NCI-H2029 (cell line): Measurements from ENCODE around the gene PELI2.

Experiments
- DNase-seq: peaks from one replicate; lab custom pipeline; 2025; lab: John Stamatoyannopoulos, UW

PELI2 gene

GRCh38 chr14:56119201-56119981 is 1.2 kb downstream of the PELI2 start:
- peak; percentile 80 for DNase-seq

DNA sequence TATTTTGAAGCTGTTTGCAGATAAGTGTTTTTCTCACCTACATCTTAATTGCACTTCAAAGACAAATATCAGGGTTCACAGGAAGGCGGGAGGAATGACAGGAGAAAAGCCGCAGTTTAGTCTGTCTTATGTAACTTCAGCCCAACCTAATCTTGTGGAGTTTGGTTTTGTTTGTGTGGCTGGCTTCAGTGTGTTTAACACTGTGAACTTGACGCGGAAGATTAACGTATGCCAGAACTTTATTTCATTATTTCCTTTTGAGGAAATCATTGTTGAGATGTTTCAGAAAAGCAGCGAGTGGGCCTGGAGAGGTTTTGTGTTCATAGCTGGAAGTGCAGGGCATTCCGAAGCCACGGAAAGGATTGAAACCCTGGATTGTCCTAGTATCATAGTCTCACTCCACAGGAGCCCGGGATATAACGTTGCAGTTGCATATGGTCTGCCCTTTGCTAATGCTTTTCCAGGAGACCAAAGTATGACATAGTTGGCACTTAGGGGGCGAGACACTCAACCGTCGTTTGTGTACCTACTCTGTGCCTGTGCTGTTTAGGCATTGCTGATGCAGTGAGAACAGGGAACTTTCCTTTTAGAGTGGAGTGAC is 2.0 kb downstream of the PELI2 start:
- peak; percentile 68 for DNase-seq

GRCh38 chr14:56121816-56122215 is 3.6 kb downstream of the PELI2 start:
- DNase-seq = no peak

DNA sequence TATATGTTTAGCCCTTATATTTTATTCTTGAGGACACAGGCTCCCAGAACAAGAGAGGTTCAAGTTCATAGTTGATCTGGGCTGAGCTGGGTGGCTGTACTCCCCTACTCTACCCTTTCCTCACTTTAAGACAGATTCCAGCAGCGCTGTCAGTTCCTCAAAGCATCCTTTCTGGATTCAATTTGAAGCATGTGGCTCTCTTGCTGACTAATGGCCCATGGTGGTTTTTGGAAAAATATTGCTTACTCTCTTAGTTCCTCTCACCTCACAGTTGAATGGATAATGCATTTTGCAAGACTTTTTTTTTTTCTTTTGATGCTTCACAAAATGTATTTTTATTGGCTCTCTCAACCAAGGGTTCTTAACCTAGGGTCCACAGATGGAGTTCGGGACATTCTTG is 4.1 kb downstream of the PELI2 start:
- no peak for DNase-seq

- no peak for DNase-seq
Measured at GRCh38 chr14:56124327-56124726, 6.1 kb downstream of the PELI2 start.

DNA sequence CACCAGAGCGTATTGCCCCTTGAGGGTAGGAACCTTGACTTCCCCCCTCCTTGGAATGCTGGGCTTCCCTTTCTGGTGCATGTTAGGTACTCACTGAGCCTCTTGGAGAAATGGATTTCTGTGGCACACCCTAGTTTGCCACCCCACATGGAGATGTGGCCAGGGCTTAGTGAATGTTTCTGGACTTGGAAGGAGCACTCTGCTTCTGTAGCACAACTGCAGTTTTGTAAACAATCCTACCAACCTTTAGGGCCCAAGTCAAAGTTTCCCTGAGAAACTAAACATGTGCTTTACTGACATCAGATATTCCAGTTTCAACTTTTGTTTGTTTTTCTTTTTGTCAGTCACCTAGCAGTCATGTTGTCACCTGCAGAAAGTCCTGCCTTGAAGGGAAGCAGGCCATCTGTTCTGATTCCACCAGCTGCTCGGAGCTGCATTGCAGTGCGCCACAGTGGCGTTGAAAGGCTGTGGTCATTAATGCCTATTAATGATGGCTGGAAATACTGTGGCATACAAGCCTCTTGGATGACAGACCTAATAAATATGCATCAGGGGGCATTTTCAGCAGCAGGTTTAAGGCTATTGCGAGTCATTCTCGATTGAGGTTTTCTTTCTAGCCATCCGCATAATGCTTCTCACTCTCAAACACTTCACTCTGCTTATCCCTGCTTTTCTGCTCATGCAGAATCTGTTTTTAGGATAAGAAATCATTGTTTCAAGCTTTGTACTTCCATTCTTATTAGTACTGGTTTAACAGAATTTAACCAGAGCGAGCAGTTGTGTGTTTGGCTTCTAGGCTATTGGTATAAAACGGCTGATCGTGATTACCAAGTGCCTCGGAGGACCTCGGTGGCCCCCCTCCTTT is 7.8 kb downstream of the PELI2 start:
- no peak for DNase-seq

DNA sequence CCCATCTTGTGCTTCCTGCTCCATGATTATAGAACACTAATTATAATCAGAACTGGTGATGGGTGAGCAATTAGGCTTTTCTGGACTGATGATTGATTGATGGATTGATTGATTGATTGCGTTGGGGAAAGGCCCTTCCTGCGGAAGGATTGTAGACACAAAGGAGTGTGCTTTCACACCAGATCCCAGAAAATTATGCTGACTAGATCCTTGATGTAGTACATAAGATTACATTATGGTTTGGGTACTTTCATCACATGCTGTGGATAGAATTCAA is 8.4 kb downstream of the PELI2 start:
- DNase-seq = no peak

DNA sequence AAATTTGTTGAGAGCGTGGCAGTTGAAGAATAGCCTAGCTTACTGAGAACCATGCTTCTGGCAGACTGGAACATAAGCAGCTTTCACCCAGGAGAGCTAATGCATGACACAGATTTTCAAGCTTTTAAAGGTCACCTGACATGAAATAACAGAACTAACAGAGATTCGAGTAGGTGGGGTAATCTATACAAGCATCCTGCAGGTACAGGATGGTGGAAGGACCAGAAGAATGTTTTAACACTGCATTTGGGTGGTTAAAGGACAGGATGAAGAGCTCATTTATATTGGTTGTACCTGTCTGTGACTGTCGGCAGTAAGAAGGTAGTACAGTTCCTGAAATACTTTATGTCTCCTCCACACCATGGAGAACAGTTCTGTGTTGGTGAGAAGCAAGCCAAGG is 8.9 kb downstream of the PELI2 start:
- no peak for DNase-seq

GRCh38 chr14:56129092-56129491 is 10.9 kb downstream of the PELI2 start:
- DNase-seq = no peak

GRCh38 chr14:56129933-56130332 is 11.7 kb downstream of the PELI2 start:
- no peak for DNase-seq

DNA sequence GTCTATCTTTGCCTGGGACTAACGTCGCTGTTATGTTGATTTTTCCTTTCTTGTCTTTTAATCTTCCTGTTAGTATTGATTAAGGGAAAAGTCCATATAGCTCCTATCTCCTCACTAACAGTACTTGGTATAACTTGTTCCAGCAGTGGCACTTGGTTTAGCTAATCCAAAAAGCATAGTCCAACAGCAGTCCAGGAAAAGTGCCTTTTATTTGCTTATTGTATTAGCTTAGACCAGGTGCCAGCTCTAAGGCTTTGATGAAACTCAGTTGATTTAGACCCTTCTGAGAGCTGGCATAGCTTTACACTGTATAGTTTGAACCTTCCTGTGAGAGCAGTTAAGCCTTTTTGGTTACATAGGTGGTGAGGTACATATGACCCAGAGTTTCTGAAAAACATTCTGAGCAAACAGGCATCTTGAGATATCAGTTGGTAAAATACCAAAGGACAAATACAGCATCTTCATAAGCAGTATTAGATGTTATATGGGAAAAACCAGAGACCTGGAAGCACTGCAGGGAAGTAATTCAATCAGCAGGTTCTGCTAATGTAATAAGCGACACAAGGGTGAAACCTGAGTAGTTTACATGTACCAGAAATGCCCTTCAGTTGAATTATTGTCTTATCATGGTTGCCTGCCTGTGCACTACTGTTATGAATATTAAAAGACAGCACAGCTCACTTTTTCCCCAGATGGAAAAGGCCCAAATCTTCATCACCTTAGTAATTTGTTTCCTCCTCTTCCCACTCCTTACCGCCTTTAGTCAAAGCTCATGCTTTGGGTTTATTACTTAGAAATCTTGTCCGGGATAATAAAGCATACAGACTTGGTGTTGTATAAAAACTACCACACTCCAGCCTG is 13.0 kb downstream of the PELI2 start:
- DNase-seq = peak; percentile 76

DNA sequence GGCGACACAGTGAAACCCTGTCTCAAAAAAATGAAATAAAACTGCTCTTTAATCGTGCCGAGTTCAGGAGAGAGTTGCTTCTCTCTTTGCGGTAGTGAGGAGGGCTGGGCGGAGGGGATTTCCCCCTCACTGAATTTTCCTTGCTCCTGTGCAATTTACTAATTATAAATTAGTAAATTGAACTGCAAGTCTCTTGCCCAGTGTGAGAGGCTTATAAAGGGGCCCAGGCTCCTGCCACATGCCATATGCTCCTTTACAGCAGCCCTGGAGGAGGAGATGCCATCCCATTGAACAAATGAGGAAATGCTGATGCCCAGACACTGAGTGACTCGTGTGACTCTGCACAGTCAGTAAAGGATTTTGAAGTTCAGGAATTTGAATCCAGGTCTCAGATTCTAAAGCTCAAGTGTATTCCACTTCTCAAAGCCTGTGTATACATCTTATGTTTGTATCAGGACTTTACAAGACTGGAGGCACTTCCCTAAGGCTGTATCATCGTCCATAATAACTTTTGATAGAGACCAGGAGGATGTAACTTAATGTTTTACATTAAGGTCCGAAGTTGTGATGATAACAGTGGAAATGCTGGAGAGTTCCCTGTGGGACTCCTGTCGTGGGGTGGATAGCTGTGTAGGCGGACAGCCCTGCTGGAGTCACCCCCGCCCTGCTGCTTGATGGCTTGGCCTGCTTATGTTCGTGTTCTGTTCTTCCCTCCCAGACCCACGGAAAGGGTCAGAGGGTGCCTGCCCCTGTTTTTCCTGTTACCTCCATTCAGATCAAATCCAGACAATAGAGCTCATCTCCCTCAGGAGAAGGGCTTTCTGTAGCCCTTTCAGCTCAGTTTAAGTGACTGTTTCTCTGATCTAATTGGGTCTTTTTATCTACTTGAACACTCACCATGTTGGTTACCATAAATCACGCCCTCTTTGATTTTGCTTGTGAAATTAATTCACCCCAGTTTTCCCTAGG is 13.9 kb downstream of the PELI2 start:
- peak; percentile 13 for DNase-seq

- no peak for DNase-seq
Measured at GRCh38 chr14:56133547-56133946, 15.3 kb downstream of the PELI2 start.

- no peak for DNase-seq
Measured at GRCh38 chr14:56135001-56135400, 16.8 kb downstream of the PELI2 start.

GRCh38 chr14:56135668-56136067 is 17.5 kb downstream of the PELI2 start:
- no peak for DNase-seq

DNA sequence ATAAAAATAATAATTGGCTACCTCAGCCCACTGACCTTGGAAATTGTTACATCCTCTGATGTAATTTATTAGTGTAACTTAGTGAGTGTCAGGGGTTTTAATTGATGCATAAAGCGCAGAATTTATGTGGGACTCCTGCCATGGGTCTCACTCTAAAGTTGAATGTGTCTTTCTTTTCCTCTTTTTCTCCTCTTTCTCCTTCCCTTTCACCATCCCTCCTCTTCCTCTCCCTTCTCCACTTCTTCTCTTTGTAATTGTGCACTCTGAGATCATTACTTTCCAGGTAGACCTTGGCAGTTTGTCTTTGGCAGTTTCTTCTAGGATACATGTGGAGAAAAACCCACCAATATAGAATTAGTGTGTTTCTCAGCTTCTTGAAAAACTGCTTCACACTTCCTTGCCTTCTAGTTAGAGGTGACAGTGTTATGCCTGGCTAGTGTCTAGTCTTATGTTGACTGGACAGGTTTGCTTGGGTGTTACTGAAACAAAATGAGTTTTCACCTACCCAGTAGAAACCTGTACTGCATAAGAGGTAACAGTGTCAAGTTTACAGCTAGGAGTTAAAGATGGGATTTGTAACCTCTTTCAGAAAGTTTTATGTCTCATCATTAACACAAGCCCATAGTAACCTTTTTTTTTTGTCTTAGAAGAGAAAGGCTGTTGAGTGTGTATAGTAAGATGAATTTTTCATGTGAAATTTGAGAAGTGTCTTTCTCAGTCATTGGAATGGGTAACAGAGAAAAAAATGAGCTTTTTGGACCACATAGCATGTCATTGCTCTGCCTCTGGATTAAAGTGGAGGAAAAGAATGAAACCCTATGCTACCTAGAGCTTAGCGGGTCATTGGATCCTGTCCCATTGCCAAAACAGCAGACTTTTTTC is 18.6 kb downstream of the PELI2 start:
- DNase-seq = no peak

- no peak for DNase-seq
Measured at GRCh38 chr14:56137453-56137807, 19.2 kb downstream of the PELI2 start.

GRCh38 chr14:56137849-56138248 is 19.6 kb downstream of the PELI2 start:
- DNase-seq = no peak

DNA sequence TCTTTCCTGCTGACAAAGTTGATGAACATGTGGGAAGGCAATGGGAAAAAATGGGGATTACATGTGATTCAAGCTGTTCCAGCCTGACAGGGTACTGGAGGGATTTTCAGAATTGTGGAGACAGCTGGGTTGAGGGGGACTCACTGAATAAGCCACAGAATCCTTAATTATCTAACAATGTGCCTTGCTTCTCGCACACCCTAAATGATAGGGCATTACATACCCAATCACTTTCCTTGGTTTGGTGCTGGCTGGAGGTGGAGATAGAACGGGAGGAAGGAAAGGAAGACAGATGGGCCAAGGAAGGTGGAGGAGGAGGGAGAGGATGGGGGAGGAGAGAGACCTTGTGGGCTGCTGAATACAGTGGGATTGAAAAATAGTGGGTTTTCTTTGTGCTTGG is 20.7 kb downstream of the PELI2 start:
- no peak for DNase-seq

DNA sequence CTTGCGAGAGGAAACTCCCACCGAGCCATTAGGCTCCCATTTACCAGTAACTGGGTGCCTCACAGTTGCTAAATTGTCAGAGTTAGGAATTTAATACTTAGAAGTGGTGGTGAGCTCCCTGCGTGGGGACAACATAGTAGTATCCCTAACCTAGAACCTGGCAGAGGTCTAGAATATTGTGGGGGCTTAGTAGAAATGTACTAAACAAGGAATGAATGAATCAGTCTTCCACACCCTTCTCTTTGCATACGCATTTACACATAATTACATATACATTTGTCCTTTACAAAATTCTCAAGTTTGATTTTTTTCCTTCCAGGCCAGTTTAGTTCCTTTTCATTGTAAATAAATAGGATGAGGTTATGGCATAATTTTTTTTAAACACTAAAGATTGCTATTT is 24.1 kb downstream of the PELI2 start:
- DNase-seq = no peak
